ENCODE results near the gene PCSK7. TPM values are rescaled to one million over a fixed set of nuclear protein-coding genes. Genes with fewer than 3 reads are reported as not detected.

PCSK7 gene
- total RNA-seq, 1 donor from 2014 or later, result 63.8 TPM

DNA sequence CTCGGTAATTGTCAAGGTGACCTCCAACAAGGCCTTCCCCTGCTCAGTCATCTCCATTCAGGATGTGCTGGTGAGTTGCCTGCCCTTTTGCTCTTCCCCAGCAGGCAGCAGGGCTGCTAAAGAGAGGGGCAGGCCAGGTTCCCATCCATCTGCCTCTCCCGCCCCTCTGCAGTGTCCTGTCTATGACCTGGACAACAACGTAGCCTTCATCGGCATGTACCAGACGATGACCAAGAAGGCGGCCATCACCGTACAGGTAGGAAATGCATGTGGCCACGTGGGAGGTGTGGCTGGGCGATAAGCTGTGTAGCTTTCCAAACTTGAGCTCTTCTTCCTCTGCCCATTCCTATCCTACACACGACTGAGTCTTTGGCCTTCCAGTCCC is 49.3 kb downstream of the PCSK7 start:
- Histone ChIP-seq H3K4me3 (no peak overlapping the region), H3K27ac (no peak overlapping the region), H3K36me3 (peaks cover 0 to 29% of the 10 kb centered on the region in 2 donors), H3K27me3 (no peaks in the 10 kb centered on the region), H3K9me3 (no peaks in the 10 kb centered on the region), H3K4me1 (peaks cover 34% of the 10 kb centered on the region)
- peak in 1 of 2 donors; percentile 67 for DNase-seq (ENCODE audit: extremely low spot score in 2 of 2)
- TF ChIP-seq POLR2AphosphoS5 (IDR thresholded peaks at IDR 0.05; ENCODE audit: insufficient read depth in 1 of 2, low read depth in 1 of 2), result no peak
- no peak for TF ChIP-seq POLR2A (IDR thresholded peaks at IDR 0.05)
- TF ChIP-seq, protein P1, sequence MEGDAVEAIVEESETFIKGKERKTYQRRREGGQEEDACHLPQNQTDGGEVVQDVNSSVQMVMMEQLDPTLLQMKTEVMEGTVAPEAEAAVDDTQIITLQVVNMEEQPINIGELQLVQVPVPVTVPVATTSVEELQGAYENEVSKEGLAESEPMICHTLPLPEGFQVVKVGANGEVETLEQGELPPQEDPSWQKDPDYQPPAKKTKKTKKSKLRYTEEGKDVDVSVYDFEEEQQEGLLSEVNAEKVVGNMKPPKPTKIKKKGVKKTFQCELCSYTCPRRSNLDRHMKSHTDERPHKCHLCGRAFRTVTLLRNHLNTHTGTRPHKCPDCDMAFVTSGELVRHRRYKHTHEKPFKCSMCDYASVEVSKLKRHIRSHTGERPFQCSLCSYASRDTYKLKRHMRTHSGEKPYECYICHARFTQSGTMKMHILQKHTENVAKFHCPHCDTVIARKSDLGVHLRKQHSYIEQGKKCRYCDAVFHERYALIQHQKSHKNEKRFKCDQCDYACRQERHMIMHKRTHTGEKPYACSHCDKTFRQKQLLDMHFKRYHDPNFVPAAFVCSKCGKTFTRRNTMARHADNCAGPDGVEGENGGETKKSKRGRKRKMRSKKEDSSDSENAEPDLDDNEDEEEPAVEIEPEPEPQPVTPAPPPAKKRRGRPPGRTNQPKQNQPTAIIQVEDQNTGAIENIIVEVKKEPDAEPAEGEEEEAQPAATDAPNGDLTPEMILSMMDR (IDR thresholded peaks at IDR 0.05), result no peak
- intact Hi-C loops (cut with DNase I), result no loop called here

DNA sequence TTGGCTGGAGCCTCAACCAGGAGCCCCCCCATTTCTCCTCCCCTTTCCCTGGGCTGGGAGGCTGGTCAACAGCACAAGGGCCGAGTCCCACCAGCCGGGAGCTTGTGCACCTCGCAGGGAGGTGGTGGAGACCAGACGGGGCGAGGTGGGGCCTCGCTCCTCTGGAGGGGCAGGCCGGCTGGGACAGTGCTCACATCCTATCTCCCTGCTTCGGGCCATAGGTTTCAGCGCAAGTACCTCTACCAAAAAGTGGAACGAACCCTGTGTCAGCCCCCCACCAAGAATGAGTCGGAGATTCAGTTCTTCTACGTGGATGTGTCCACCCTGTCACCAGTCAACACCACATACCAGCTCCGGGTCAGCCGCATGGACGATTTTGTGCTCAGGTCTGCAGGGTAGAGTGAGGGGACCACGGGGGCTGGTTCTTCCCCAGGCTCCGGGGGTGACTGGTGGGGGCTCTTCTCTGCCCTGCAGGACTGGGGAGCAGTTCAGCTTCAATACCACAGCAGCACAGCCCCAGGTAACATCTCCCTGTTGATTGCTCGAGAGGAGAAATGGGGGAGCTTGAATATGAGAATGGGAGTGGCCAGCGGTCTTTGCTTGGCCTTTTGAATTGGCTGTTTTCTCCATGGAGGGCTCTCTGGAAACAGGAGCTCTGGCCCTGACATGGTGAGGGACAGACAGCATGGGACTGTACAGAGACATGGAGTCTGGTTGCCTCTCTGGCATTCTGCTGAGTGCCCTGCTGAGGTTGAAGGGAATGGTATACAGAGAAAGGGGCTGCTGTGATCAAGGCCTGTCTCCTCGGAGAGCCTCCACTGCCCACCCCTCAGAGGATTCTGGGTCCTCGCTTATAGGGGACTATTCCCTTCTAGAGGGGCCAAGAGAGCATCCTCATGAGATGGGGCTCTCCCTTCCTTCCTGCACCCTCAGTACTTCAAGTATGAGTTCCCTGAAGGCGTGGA is 50.0 kb downstream of the PCSK7 start:
- Histone ChIP-seq H3K9me3 (no peaks in the 10 kb centered on the region), H3K27me3 (no peaks in the 10 kb centered on the region), H3K4me1 (peaks cover 34% of the 10 kb centered on the region), H3K27ac (no peak overlapping the region), H3K4me3 (no peak overlapping the region), H3K36me3 (peaks cover 0 to 23% of the 10 kb centered on the region in 2 donors)
- no peak for DNase-seq (ENCODE audit: extremely low spot score in 2 of 2)
- TF ChIP-seq, protein P1 (IDR thresholded peaks at IDR 0.05), result no peak
- no peak for TF ChIP-seq POLR2A (IDR thresholded peaks at IDR 0.05)
- TF ChIP-seq POLR2AphosphoS5 (IDR thresholded peaks at IDR 0.05; ENCODE audit: insufficient read depth in 1 of 2, low read depth in 1 of 2), result no peak
- intact Hi-C loops (cut with DNase I), result no loop called here

DNA sequence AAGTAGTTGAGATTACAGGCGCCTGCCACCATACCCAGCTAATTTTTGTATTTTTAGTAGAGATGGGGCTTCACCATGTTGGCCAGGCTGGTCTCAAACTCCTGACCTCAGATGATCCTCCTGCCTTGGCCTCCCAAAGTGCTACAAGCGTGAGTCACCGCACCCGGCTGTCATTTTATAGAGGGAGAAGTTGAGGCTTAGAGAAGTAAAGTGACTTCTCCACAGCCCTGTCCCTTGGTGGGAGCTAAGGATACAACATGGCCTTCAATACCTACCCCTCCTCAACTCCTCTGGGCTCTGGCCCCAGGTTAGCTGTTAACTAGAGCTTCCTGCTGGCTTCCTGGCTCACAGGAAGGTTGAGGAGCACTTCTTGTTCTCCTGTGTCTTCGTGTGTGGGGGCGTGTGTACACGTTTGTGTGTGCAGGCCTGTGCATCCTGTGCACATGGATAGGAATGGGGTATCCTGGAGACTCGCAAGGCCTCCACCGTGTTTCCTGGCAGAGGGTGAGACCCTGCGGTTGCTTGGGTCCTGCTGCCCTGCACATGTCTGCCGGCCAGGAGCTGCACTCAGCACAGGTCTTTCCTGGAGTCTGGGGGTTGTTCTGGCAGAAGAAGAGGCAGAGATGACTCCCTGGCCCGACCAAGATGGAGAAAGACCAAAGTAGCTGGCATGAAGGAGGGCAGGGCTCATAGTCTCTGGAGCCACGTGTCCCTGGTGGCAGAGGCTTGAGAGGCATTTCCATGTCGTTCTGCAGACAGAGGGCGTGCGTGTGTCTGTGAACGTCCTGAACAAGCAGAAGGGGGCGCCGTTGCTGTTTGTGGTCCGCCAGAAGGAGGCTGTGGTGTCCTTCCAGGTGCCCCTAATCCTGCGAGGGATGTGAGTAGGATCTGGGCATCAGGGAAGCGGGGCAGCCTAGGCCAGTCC is 51.0 kb downstream of the PCSK7 start:
- H3K4me1 ChIP-seq, result peaks cover 34% of the 10 kb centered on the region
- no peaks in the 10 kb centered on the region for H3K9me3 ChIP-seq
- H3K27me3 ChIP-seq, result no peaks in the 10 kb centered on the region
- no peak overlapping the region for H3K27ac ChIP-seq
- intact Hi-C loops (cut with DNase I), result no loop called here
- DNase-seq (ENCODE audit: extremely low spot score in 2 of 2), result no peak
- H3K4me3 ChIP-seq, result no peak overlapping the region
- H3K36me3 ChIP-seq, result peaks cover 0 to 20% of the 10 kb centered on the region in 2 donors
- TF ChIP-seq, protein P1 (IDR thresholded peaks at IDR 0.05), result peak in 2 of 3 experiments; percentile 10 to 28
- TF ChIP-seq POLR2A (IDR thresholded peaks at IDR 0.05), result no peak
- TF ChIP-seq POLR2AphosphoS5 (IDR thresholded peaks at IDR 0.05; ENCODE audit: insufficient read depth in 1 of 2, low read depth in 1 of 2), result no peak

- H3K4me1 ChIP-seq, result peaks cover 34% of the 10 kb centered on the region
- peak overlapping the region; percentile 72 to 97 for H3K4me3 ChIP-seq
- TF ChIP-seq, protein P1 (IDR thresholded peaks at IDR 0.05), result no peak
- TF ChIP-seq POLR2A (IDR thresholded peaks at IDR 0.05) (no peak), POLR2AphosphoS5 (IDR thresholded peaks at IDR 0.05; ENCODE audit: insufficient read depth in 1 of 2, low read depth in 1 of 2) (no peak)
- DNase-seq (ENCODE audit: extremely low spot score in 2 of 2), result no peak
- peak overlapping the region; percentile 94 for H3K27ac ChIP-seq
- no peaks in the 10 kb centered on the region for H3K9me3 ChIP-seq
- intact Hi-C loops (cut with DNase I), result no loop called here
- no peaks in the 10 kb centered on the region for H3K27me3 ChIP-seq
- H3K36me3 ChIP-seq, result peaks cover 0 to 20% of the 10 kb centered on the region in 2 donors
Measured at GRCh38 chr11:117180020-117180419, 51.9 kb downstream of the PCSK7 start.
